ENCODE measurements around the gene MUCL3.

GRCh38 chr6:30998785-30999184 lies 58.0 kb downstream of the MUCL3 start:
- no peak for TF ChIP-seq EZH2 (IDR thresholded peaks at IDR 0.05; ENCODE audit: insufficient read depth, low read length)
- no peak for TF ChIP-seq CTCF (IDR thresholded peaks at IDR 0.05; ENCODE audit: insufficient read depth, low read depth, low read length)

All from astrocyte (in vitro differentiated cells and primary cell).